ENCODE results near the gene PHTF2.
"Not testable (repeated sequence)": the region's sequence is repeated elsewhere in the genome, so short reads cannot be mapped to it uniquely, and the experiment has no call there.

PHTF2 gene

DNA sequence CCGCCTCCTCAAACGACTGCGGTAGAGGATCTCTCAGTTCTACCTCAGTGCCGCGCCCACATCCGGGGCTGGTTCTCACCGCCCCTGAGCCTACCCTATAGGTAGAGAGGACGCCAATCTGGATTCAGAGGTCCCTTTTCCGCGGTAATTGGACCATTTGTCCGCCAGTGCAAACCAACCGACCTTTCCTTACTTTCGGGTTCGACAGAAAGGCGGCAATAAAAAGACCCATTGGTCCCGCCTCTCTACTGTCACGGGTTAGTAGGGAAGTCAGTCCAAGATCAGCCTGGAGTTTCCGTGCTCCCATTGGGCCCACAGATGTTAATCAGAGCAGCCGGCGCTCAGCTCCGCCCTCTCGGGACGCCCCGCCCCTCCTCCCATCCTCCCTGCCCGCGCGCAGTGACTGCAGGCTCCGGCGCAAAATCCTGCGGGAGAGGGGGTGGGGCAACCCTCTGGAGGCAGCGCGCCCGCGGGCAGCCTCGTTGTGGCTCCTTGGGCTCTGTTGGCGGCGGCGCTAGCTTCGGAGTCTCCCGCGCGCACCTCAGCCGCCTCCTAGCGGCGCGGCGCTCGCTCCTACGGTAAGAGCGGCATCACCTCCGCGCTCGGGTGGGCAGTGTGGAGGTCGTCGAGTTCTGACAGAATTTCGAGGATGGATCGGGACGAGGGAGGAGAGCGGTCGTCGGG lies at the start of gene PHTF2, which contains the start of gene TMEM60:
Gene PHTF2, plus strand, starts transcription at position 380 of the 684 bp plus-strand sequence.
Gene TMEM60, minus strand, starts transcription at position 41 of the 684 bp plus-strand sequence. CDS start 4,061 bp downstream, outside the sequence.
- peak; percentile 98 to 99 for DNase-seq

DNA sequence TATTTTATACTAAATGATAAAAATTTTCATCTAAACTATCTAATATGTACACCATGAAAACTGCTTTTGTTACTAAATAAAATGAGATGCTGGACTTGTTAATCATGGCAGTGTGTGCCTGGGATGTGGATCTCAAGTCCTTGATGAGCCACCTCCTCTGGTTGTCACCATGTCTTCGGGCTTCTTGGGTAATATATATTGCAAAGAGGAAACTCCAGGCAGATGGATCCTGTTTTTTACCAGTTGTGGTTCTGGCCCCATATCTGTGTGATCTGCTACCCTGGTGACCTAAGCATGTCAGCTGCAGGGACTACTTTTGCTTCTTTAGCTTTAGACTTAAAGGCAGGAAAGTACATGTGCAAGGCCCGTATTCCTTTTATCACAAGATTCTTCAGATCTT lies 46.6 kb upstream of the PHTF2 start:
- DNase-seq, result no peak

DNA sequence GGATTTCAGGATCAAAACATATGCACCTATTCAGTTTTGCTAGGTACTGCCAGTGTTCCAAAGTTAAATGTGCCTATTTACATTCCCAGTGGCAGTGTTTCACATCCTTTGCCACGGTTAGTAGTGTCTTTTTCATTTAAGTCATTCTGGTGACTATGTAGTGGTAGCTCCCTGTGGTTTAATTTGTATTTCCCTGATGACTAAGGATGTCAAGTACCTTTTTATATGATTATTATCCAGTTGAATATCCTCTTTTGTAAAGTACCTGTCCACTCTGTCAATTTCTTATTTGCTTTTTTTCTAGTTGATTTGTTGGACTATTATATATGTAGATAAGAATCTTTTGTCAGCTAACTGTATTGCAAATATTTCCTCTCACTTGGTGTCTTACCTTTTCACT lies 45.4 kb upstream of the PHTF2 start:
- no peak for DNase-seq

DNA sequence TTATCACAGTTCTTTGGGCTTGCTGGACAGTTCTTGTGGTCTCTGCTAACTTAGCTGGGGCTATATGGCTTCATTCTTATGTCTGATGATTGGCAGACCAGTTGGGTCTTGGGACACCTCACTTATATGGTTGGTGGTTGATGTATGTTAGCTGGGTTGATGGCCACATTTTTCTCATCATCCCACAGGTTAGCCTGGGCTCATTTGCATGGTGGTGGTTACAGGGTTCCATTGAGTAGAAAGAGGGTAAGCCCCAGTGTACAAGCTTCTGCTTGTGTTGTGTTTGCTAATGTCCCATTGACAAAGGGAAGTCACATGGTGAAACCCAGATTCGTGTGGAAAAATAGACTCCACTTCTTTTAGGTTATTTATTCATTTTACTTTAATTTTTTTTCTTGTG lies 41.0 kb upstream of the PHTF2 start:
- no peak for DNase-seq

DNA sequence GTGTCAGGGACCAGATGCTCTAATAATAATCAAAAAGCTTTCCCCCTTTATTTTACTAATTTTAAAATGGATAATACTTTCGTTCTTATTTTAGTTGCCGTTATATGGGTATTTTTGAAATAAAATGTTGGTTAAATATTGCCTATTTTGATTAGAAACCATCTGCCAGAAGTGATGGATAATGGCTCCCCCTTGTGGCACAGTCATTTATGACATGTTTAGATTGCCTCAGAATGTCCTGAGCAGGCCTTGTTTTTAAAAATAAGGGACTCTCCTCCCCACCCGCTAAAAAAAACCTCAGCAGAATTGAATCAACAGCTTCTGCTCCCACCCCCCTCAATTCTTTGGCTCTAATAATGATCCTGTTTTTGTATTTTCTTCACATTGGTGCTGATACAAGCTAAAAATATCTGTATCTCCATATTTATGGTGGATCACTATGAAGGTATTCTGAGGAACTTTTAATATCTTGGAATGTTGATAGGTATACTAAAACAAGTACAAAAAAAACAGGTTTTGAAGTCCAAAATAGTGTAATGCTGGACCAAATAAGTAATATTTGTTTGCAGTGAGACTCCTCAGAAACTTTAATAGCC lies 39.2 kb upstream of the PHTF2 start:
- DNase-seq, result peak in 1 of 2 experiments; percentile 56

DNA sequence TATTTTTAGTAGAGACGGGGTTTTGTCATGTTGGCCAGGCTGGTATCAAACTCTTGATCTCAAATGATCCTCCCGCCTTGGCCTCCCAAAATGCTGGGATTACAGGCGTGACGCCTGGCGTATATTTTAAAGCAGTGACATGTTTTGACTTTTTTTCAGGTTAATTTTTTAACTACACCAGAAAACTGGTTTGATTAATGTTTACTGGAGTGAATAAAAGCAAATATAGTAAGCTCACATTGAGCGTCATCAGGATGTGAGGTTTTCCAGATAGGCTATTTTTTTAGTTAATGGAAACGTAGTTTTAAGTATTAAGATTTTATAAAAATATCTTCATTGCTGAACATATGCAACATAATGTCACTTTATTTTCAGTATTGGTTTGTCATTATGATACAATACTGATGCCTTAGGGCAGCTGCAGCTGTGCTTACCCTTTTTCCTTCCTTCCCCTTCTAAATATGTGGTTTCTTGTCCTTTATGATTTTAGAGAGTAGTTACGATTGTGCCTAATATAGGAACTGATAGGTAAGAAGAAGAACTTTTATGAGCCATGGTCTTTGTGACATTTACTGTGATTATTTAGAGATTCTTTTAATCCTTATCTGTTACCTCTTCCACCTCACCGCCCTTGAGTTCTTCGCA lies 37.6 kb upstream of the PHTF2 start:
- no peak for DNase-seq

DNA sequence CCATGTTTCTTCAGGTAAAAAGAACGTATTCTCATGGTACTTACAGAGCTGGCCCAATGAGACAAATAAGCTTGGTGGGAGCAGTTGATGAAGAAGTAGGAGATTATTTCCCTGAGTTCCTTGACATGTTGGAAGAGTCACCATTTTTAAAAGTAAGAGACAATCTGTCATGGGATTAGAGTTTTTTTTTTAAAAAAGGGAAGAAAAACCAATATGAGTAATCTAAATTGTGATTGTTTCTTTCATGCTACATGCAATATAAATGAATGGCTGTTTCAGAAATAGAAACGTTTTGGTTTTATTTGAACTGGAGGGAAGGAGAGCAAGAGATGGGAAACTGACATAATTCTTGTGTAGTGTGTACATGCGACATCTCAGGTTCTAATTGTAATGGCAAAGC lies 33.1 kb upstream of the PHTF2 start:
- no peak for DNase-seq

DNA sequence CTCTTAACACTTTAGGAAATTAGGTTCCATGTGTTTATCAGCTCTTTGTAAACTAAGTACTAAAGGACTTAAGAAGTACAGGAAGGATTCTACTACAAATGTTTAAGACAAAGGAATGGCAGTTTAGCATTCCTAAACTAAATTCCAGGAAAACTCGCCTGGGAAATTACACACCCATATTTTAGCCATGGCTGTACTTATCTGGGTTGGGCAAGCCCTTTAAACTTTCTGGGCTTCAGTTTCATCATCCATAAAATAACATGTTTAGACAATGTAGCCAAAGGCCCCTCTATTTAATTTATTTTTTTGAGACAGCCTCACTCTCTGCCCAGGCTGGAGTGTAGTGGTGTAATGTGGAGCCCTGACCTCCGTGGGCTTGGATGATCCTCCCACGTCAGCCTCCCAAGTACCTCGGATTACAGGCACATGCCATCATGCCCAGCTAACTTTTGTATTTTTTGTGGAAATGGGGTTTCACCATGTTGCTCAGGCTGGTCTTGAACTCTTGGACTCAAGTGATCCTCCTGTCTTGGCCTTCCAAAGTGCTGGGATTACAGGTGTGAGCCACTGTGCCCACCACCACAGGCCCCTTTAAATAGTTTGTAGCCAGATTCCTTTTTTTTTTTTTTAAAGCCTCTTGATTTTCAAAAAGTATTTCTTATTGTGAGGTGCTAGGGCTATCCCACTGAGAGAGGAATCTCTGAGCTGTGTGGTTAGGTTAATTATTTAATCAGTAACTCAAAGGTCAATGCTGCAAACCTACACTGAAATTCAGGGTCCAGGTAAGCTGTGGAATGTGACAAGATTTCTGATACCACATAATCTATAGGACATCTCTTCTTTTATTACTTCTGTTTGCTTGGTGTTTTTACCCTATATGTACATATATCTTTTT lies 32.4 kb upstream of the PHTF2 start:
- DNase-seq, result no peak

DNA sequence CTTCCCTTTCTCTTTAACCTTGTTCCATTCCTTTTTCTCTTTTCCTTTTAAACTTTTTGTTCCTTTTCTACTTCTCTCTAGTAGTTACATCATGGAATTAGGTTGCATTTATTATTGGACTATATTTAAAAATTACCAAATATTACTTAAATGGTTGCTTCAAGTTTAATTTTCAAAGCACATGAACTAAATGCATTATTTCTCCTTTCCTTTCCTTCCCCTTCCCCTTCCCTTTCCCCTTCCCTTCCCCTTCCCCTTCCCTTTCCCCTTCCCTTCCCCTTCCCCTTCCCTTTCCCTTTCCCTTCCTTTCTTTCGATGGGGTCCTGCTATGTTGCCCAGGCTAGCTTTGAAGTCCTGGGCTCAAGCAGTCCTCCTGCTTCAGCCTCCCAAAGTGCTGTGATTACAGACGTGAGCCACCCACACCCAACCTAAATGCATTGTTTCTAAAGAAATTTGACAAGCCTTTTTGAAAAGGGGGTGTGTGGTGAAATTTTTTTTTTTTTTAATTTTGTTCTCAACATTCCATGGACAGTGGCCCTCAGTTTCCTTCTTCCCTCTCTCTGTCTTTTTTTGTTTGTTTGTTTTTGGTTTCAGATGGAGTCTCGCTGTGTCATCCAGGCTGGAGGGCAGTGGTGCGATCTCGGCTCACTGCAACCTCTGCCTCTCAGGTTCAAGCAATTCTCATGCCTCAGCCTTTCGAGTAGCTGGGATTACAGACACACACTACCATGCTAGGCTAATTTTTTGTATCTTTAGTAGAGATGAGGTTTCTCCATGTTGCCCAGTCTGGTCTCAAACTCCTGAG lies 31.6 kb upstream of the PHTF2 start:
- DNase-seq, result no peak

DNA sequence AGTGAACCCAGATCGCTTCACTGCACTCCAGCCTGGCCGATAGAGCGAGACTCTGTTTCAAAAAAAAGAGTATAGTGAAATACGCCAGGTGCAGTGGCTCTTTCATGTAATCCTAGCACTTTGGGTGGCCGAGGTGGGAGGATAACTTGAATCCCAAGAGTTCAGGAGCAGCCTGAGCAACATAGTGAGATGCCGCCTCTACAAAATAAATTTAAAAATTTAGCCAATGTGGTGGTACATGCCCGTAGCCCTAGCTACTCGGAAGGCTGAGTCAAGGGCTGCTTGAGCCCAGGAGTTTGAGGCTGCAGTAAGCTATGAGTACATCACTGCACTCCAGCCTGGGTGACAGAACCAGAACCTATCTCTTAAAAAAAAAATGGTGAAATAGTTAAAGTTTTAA lies 28.3 kb upstream of the PHTF2 start:
- no peak for DNase-seq

DNA sequence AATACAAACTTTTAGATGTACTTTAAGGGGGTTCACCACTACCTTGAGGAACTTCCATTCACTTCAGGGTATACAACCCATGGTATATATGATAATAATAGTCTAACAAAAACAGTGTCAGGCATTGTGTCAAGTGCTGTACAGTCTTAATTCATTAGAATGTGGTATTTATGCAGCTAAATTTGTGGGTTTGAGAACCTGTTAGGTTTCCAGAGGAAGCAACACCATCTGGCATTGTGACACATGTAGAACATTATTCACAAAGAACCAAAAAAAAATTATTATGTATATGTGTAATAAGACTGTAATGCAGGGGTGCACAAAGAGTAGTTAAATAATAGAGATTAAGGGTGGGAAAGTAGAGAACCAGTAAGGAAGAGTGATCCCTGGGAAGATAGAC lies 26.7 kb upstream of the PHTF2 start:
- no peak for DNase-seq

DNA sequence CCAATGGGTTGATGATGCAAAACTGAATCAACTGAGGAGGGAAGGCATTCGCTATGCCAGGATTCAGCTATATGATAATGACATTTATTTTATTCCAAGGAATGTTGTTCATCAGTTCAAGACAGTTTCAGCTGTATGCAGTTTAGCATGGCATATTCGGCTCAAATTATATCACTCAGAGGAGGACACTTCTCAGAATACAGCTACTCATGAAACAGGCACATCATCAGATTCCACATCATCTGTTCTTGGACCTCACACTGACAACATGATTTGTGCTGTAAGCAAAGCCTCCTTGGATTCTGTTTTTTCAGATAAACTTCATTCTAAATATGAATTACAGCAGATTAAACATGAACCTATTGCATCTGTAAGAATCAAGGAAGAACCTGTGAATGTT lies 20.0 kb upstream of the PHTF2 start:
- no peak for DNase-seq

DNA sequence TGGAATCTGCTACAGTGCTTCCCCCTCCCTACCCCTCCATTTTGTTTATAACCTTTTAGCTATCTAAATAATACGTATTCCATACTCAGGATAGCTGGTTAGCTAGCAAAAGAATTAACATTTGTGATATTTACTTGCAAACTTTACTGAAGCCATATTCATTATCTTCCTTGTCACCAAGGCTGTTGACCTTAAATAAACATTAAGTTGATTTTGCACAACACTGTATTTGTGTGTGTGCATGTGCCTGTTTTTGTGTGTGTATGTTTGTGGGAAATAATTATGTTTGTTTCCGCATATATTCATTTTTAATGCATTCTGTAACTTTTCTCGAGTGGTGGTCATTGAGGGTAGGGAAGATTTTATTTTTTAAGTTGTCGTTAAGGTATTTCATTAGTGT lies 16.2 kb upstream of the PHTF2 start:
- no peak for DNase-seq

DNA sequence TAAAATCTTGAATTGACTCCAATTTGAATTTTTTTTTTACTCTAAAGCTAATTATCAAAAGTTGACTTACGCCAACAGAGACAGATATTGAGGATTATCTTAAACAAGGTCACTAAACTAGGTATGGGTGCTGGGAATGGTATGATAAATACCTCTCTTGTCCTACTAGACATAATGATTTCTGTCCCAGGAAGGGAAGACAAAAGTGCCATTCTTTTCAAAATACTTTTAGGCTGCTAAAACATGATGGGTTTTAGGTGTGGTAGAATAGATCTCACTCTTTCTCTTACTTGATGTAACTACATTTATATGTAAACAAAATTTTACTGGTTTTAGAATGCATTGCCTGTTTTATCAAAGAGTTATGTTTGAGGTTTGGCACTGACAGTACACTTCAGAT lies 15.5 kb upstream of the PHTF2 start:
- no peak for DNase-seq

DNA sequence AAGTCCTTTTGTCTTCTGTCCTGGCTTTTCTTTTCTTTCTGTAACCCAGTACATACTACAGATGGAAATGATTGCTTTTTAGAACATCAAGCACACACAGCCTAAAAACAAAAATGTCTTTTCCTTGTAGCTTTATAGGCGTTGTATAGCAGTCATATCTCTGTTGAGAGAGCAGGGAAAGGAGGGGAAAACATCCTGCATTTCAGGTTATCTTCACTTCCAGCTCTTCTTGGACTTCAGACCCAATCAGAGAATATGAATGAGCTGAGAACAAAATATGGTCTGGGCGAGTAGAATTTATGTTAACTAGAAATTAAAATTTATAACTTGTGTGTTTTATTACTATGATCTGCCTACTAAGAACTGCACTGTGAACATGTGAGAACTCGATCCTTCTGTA lies 15.0 kb upstream of the PHTF2 start:
- no peak for DNase-seq

DNA sequence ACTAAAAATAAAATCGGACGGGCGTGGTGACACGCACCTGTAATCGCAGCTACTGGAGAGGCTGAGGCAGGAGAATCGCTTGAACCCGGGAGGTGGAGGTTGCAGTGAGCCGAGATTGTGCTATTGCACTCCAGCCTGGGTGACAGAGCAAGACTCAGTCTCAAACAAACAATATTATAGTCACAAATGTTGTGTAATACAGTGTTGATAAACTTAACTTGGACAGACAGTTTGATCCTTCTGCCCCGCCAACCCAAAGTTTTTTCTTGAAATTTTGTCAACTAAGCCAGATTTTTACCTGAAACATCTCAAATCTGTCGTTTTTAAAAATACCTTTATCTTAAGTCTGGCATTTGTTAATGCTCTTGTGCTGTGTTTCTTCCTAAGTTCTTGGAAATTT lies 14.1 kb upstream of the PHTF2 start:
- DNase-seq, result not testable (repeated sequence)

DNA sequence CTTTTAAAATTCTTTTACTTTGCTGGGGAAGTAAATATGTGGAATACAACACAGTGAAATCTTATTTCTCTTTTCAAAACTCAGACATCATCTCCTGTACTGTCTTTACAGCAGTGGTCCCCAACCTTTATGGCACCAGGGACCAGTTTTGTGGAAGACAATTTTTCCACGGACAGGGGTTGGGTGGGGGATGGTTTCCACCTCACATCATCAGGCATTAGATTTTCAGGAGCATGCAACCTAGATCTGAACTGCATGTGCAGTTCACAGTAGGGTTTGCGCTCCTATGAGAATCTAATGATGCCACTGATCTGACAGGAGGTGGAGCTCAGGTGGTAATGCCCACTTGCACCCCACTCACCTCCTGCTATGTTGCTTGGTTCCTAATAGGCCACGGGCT lies 12.6 kb upstream of the PHTF2 start:
- DNase-seq, result no peak

DNA sequence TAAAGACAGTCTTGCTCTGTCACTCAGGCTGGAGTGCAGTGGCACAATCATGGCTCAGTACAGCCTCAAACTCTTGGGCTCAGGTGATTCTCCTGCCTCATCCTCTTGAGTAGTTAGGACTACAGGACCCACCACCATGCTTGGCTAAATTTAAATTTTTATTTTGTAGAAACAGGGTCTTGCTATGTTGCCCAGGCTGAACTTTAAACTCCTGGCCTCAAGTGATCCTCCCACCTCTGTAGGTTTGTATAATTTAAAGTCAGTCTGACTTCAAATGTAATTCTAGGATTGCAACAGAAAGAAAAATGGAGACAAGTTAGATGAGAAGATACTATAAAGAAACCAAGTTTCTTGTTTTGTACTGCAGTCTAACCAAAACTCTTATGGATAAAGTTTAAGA lies 11.8 kb upstream of the PHTF2 start:
- DNase-seq, result no peak

DNA sequence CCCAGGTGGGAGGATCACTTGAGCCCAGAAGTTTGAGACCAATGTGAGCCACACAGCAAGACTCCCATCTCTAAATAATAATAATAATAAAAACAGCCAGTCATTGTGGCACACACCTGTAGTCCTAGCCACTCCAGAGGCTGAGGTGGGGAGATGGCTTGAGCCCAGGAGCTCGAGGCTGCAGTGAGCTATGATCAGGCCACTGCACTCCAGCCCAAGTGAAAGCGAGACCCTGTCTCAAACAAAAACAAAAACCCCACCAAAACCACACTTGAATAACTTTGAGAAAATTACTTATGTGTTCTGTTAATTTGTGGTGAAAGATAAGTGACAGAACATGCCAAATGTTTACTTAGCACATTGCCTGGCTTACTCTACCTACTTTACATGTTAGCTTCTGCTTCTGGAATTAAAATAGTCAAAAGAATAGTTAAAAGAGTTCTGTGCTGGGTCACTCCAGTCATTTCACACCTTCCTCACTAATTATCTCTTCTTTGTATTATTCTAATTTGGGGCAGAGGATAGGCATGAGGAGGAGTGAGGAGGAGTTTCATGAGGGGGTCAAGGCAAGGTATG lies 10.2 kb upstream of the PHTF2 start:
- DNase-seq, result no peak

DNA sequence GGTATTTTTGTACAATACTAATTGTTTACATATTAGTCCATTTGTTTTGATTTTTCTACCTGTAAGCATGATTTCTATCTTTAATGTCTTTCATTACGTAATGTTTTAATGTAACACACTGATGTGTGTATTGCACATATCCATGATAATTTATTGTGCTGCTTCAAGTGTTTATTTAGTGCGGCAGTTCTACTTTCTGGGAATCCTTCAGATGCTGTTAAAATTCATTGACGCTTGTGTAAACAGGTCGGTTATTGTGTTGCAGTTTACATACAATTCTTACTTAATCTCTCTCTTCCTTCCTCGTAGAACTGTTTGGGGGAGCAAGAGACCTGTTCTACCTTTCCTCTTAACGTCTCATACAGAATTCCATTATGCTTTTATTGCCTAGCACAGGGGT lies 7.2 kb upstream of the PHTF2 start:
- DNase-seq, result no peak

DNA sequence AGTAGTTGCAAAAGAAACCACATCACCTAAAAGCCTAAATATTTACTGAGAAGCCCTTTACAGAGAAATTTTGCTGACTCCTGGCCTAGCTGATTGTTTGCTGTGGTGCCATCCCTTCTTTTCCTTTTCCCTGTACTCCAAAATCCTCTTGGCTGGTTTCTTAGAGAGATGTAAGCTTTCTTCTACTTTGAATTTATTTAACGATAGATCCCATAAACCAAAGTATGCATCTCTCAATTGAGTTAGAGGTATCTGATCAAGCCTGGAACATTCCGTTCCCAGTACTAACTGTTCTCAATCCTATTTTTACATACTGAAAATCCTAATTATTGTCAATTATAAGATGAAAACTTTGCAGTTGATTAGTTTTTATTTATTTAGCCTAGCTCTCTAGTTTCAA lies 6.6 kb upstream of the PHTF2 start:
- DNase-seq, result no peak

DNA sequence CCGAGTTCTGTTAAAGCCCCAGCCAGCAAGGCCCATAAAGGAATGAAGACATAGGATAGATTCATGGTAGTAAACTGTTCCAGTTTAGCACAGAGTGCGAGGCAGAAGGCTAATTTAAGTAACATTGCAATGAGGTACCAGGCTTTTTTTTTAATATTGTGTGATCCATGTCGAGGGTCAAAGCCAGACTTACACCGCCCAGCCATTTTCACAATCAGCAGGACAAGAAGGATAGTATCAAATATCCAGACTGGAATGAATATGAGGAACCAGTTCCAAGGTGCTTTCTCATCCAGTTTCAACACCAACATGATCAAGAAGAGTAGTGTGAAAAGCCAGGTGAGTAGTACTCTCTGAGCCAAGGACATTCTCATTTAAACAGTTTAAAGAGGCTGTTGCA lies 4.6 kb upstream of the PHTF2 start:
- DNase-seq, result no peak

All from NCI-H524 (cell line).